ENCODE measurements around the gene DYNC1I2. TPM values are rescaled to one million over a fixed set of nuclear protein-coding genes. Genes with fewer than 3 reads are reported as not detected.

DYNC1I2 gene
- polyA plus RNA-seq, 1 of the 3 experiments (the other 2 are of a cell fraction) = 99.7 TPM

GRCh38 chr2:171711351-171711750 lies 24.1 kb downstream of the DYNC1I2 start (continued):
- TF ChIP-seq, protein P1, sequence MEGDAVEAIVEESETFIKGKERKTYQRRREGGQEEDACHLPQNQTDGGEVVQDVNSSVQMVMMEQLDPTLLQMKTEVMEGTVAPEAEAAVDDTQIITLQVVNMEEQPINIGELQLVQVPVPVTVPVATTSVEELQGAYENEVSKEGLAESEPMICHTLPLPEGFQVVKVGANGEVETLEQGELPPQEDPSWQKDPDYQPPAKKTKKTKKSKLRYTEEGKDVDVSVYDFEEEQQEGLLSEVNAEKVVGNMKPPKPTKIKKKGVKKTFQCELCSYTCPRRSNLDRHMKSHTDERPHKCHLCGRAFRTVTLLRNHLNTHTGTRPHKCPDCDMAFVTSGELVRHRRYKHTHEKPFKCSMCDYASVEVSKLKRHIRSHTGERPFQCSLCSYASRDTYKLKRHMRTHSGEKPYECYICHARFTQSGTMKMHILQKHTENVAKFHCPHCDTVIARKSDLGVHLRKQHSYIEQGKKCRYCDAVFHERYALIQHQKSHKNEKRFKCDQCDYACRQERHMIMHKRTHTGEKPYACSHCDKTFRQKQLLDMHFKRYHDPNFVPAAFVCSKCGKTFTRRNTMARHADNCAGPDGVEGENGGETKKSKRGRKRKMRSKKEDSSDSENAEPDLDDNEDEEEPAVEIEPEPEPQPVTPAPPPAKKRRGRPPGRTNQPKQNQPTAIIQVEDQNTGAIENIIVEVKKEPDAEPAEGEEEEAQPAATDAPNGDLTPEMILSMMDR (IDR thresholded peaks at IDR 0.05) = no peak

DNA sequence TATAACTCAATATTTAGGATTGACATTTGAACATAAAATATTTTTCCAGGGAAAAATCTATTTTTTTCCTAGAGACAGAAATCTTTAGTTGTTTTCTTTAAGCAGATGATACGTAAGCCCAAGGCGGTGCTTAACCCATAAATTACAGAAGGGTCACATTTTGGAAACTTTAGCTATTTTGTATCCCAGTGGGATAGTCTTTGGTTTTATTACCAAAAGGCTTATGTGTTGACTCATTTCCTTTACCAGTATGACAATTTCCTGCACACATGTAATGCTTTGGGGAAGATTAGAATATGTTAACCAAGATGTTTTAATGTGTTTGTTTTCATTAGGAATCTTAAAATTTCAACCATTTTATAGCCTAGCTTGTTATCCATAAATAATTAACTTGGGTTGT lies 24.8 kb downstream of the DYNC1I2 start:
- DNase-seq = no peak
- Histone ChIP-seq H3K9ac (peak overlapping the region; percentile 39; the same call in 1 of the 2 replicates), H2AFZ (ENCODE audit: low read depth) (no peak overlapping the region), H3K27me3 (ENCODE audit: insufficient read depth) (no peaks in the 10 kb centered on the region), H3K27ac (ENCODE audit: low read depth in 2 of 2, low read length in 1 of 2) (peak overlapping the region in 1 of 2 experiments; percentile 90; a peak in 3 of 4 replicates), H3K9me2 (no peaks in the 10 kb centered on the region), H3K79me2 (ENCODE audit: insufficient read depth) (peaks cover 80% of the 10 kb centered on the region), H3K4me1 (ENCODE audit: control insufficient read depth in 1 of 2, insufficient read depth in 2 of 2, low read depth in 1 of 2, low read length in 1 of 2) (peaks cover 0 to 39% of the 10 kb centered on the region in 2 experiments; a peak in 1 of 4 replicates), H4K20me1 (ENCODE audit: insufficient read depth) (0 out of 2 replicates have a peak, but pooled peaks cover 2% of the 10 kb centered on the region), H3K9me3 (no peaks in the 10 kb centered on the region), H3K36me3 (replicated peaks in 1 of 2; ENCODE audit: control insufficient read depth in 1 of 2, insufficient read depth in 2 of 2, low read length in 1 of 2) (peaks cover 37 to 42% of the 10 kb centered on the region in 2 experiments), H3K4me2 (peak overlapping the region; percentile 38), H3F3A (replicated peaks; ENCODE audit: insufficient read depth) (peaks cover 32% of the 10 kb centered on the region), H3K4me3 (ENCODE audit: low read depth in 2 of 2, low read length in 1 of 2) (no peak overlapping the region)
- ChIA-PET CTCF (interaction anchor here (0.9 to 5.1 kb wide), 4 partner anchors 8 to 395 kb away, joined by 3 to 20 read pairs (median 9); no protein-coding TSS in a partner anchor), POLR2A (no interaction called here)
- TF ChIP-seq CHD2 (IDR thresholded peaks at IDR 0.05; ENCODE audit: low read length, partially characterized antibody) (no peak), PBX3 (IDR thresholded peaks at IDR 0.05) (peak; percentile 30; the same call in 1 of the 2 replicates), MXI1 (IDR thresholded peaks at IDR 0.05; ENCODE audit: low read depth, low read length) (no peak), TCF12 (IDR thresholded peaks at IDR 0.05) (peak; percentile 51), FOSL2 (IDR thresholded peaks at IDR 0.05; ENCODE audit: borderline replicate concordance, low read depth) (peak; percentile 62), JUND (IDR thresholded peaks at IDR 0.05) (peak; percentile 79), GABPA (IDR thresholded peaks at IDR 0.05; ENCODE audit: low read depth) (peak; percentile 68; the same call in 1 of the 2 replicates), TEAD4 (IDR thresholded peaks at IDR 0.05; ENCODE audit: borderline replicate concordance, insufficient read depth) (peak; percentile 27; the same call in 1 of the 2 replicates), EZH2phosphoT487 (IDR thresholded peaks at IDR 0.05; ENCODE audit: borderline replicate concordance, low read depth) (no peak), RFX5 (IDR thresholded peaks at IDR 0.05; ENCODE audit: low read length) (no peak)
- 25% methylated on average over 2 of the region's 2 CpGs for WGBS (ENCODE audit: low lambda C conversion rate)

DNA sequence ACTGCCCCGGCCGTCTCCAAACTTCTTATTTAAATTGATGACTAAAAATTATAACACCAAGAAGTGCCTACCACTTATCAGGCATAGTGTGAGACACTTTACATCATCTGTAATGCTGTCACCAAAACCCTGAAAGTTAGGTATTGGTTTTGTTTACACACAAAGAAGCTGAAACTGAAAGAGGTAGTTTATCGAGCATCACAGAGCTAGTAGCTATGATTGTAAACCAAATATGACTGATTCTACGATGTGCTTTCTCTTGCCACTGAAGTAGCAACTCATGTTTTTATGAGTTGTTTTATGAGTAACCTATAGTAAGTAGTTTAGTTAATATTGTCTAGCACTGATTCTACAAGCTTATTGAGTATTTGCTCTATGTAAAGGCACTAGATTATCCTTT lies 31.5 kb downstream of the DYNC1I2 start:
- no peak for DNase-seq
- POLR2A ChIA-PET = no interaction called here
- H3K9me2 ChIP-seq = no peaks in the 10 kb centered on the region
- H3K9me3 ChIP-seq = no peaks in the 10 kb centered on the region
- WGBS (ENCODE audit: low lambda C conversion rate) = 97% methylated on average over 4 of the region's 4 CpGs
- peaks cover 2 to 30% of the 10 kb centered on the region in 2 experiments; a peak in 2 of 4 replicates for H3K4me1 ChIP-seq (ENCODE audit: control insufficient read depth in 1 of 2, insufficient read depth in 2 of 2, low read depth in 1 of 2, low read length in 1 of 2)
- no peak overlapping the region for H3K9ac ChIP-seq
- no peak overlapping the region for H2AFZ ChIP-seq (ENCODE audit: low read depth)
- no peak overlapping the region for H3K27ac ChIP-seq (ENCODE audit: low read depth in 2 of 2, low read length in 1 of 2)
- CTCF ChIA-PET = interaction anchor here (0.7 to 1.5 kb wide), 2 partner anchors 15 to 235 kb away, joined by 3 to 4 read pairs; no protein-coding TSS in a partner anchor
- H3K36me3 ChIP-seq (replicated peaks in 1 of 2; ENCODE audit: control insufficient read depth in 1 of 2, insufficient read depth in 2 of 2, low read length in 1 of 2) = peaks cover 56 to 76% of the 10 kb centered on the region in 2 experiments
- H3K79me2 ChIP-seq (ENCODE audit: insufficient read depth) = peaks cover 59% of the 10 kb centered on the region
- no peak overlapping the region for H3K4me2 ChIP-seq
- H3K4me3 ChIP-seq (ENCODE audit: low read depth in 2 of 2, low read length in 1 of 2) = no peak overlapping the region
- H3K27me3 ChIP-seq (ENCODE audit: insufficient read depth) = no peaks in the 10 kb centered on the region
- no peaks in the 10 kb centered on the region for H4K20me1 ChIP-seq (ENCODE audit: insufficient read depth)
- no peaks in the 10 kb centered on the region for H3F3A ChIP-seq (replicated peaks; ENCODE audit: insufficient read depth)
- TF ChIP-seq TAF1 (IDR thresholded peaks at IDR 0.05; ENCODE audit: borderline replicate concordance, low read depth, low read length) (no peak), YY1 (IDR thresholded peaks at IDR 0.05; ENCODE audit: low read depth) (no peak), SMC3 (IDR thresholded peaks at IDR 0.05; ENCODE audit: low read depth, low read length) (no peak), MXI1 (IDR thresholded peaks at IDR 0.05; ENCODE audit: low read depth, low read length) (no peak), ELF1 (IDR thresholded peaks at IDR 0.05) (no peak), GATA2 (CRISPR knock-in tag; IDR thresholded peaks at IDR 0.05) (no peak), USF2 (IDR thresholded peaks at IDR 0.05; ENCODE audit: borderline replicate concordance, low read depth, low read length) (no peak), FOXJ3 (CRISPR knock-in tag; IDR thresholded peaks at IDR 0.05) (no peak)
- TF ChIP-seq, protein P2, sequence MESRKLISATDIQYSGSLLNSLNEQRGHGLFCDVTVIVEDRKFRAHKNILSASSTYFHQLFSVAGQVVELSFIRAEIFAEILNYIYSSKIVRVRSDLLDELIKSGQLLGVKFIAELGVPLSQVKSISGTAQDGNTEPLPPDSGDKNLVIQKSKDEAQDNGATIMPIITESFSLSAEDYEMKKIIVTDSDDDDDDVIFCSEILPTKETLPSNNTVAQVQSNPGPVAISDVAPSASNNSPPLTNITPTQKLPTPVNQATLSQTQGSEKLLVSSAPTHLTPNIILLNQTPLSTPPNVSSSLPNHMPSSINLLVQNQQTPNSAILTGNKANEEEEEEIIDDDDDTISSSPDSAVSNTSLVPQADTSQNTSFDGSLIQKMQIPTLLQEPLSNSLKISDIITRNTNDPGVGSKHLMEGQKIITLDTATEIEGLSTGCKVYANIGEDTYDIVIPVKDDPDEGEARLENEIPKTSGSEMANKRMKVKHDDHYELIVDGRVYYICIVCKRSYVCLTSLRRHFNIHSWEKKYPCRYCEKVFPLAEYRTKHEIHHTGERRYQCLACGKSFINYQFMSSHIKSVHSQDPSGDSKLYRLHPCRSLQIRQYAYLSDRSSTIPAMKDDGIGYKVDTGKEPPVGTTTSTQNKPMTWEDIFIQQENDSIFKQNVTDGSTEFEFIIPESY (IDR thresholded peaks at IDR 0.05; ENCODE audit: borderline replicate concordance, low read depth) = no peak
- TF ChIP-seq, protein P3, sequence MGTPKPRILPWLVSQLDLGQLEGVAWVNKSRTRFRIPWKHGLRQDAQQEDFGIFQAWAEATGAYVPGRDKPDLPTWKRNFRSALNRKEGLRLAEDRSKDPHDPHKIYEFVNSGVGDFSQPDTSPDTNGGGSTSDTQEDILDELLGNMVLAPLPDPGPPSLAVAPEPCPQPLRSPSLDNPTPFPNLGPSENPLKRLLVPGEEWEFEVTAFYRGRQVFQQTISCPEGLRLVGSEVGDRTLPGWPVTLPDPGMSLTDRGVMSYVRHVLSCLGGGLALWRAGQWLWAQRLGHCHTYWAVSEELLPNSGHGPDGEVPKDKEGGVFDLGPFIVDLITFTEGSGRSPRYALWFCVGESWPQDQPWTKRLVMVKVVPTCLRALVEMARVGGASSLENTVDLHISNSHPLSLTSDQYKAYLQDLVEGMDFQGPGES (IDR thresholded peaks at IDR 0.05; ENCODE audit: low read depth, low read length) = no peak

Data from SK-N-SH (cell line).